ENCODE measurements around the gene HEBP1. TPM values are rescaled to one million over a fixed set of nuclear protein-coding genes. Genes with fewer than 3 reads are reported as not detected.

HEBP1 gene
- total and polyA plus RNA-seq, 4 donors: 27.7 to 70.0 (median 50.3) TPM

DNA sequence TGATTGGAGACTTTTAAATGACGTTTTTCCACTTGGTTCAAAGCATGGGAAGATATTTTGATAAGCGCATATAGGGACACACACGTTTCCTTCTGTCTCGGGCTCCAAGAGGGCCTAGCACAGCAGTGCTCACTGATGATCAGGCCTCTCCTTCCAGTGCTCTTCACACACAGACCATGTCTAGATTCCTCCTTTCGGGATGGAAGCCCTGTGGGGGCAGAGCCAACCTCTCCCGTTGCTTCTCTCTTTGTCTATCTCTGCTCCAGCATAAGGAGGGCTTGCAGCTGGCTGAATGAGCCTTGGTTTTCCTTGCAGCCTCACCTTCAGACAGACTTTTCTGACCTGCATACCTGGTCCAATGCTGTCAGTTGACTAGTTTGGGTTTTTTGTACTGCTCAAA lies 70.4 kb downstream of the HEBP1 start:
- Histone ChIP-seq H3K4me1 (ENCODE audit: control insufficient read depth in 4 of 4, insufficient read depth in 4 of 4, low read length in 3 of 4) (no peaks in the 10 kb centered on the region), H3K27me3 (ENCODE audit: control insufficient read depth in 4 of 4, insufficient read depth in 4 of 4, low read length in 3 of 4) (no peaks in the 10 kb centered on the region)
- WGBS: 93% methylated on average over 6 of the region's 6 CpGs

DNA sequence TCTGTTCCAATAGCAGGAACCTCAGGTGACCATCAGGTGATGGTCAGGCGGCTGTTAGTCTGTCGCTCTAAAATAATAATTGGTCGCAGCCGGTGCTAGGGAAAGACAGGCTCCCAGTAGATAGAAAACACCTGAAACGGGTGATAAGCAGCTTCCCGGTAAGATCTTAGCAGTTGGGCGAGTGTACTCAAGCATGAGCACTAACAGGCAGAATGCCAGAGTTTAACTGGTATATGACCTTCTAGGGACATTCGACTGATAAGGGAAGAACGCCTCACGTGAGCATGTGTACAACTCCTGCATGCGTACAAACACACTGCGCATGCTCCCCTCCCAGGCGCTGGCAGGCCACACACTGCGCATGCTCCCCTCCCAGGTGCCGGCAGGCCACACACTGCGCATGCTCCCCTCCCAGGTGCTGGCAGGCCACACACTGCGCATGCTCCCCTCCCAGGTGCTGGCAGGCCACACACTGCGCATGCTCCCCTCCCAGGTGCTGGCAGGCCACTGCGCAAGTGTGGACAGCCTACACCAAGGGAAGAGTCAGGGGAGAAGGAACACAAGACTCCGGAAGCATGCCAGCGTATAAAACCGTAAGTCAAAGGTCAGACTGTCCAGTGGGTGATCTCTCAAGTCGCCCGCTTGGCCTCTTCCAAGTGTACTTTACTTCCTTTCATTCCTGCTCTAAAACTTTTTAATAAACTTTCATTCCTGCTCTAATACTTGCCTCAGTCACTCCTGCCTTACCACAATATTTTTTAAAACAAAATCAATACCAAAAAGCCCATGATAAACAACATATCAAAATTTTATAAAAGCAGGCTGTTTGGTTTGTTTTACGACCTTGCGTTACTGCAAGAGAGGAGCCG lies 72.6 kb downstream of the HEBP1 start:
- Histone ChIP-seq H3K9ac (ENCODE audit: low read depth in 1 of 2, low read length in 2 of 2) (peak overlapping the region; percentile 2 to 78), H3K4me3 (ENCODE audit: low read depth in 1 of 3, low read length in 3 of 3) (peak overlapping the region; percentile 35 to 49 (median 43)), H3K27me3 (ENCODE audit: control insufficient read depth in 4 of 4, insufficient read depth in 4 of 4, low read length in 3 of 4) (no peaks in the 10 kb centered on the region), H3K27ac (ENCODE audit: low read depth in 1 of 2, low read length in 2 of 2) (peak overlapping the region; percentile 30 to 60), H3K9me3 (ENCODE audit: control insufficient read depth in 4 of 4, low read length in 3 of 4) (no peaks in the 10 kb centered on the region), H3K4me1 (ENCODE audit: control insufficient read depth in 4 of 4, insufficient read depth in 4 of 4, low read length in 3 of 4) (no peaks in the 10 kb centered on the region), H3K36me3 (ENCODE audit: control insufficient read depth in 4 of 4, insufficient read depth in 3 of 4, low read depth in 1 of 4, low read length in 3 of 4) (no peaks in the 10 kb centered on the region)
- WGBS: 27% methylated on average over 27 of the region's 27 CpGs
- peak; percentile 86 for DNase-seq (ENCODE audit: low spot score)
- TF ChIP-seq HNF4A (conservative IDR thresholded peaks at IDR 0.05) (peak; percentile 52 to 57), SP1 (IDR thresholded peaks at IDR 0.05) (peak; percentile 23), YY1 (IDR thresholded peaks at IDR 0.05) (peak; percentile 44), RXRA (IDR thresholded peaks at IDR 0.05) (peak; percentile 35 to 44), JUND (IDR thresholded peaks at IDR 0.05) (no peak), FOXA2 (IDR thresholded peaks at IDR 0.05) (peak; percentile 45)
- TF ChIP-seq, protein P1, sequence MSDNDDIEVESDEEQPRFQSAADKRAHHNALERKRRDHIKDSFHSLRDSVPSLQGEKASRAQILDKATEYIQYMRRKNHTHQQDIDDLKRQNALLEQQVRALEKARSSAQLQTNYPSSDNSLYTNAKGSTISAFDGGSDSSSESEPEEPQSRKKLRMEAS (IDR thresholded peaks at IDR 0.05): peak; percentile 72
- TF ChIP-seq, protein P2, sequence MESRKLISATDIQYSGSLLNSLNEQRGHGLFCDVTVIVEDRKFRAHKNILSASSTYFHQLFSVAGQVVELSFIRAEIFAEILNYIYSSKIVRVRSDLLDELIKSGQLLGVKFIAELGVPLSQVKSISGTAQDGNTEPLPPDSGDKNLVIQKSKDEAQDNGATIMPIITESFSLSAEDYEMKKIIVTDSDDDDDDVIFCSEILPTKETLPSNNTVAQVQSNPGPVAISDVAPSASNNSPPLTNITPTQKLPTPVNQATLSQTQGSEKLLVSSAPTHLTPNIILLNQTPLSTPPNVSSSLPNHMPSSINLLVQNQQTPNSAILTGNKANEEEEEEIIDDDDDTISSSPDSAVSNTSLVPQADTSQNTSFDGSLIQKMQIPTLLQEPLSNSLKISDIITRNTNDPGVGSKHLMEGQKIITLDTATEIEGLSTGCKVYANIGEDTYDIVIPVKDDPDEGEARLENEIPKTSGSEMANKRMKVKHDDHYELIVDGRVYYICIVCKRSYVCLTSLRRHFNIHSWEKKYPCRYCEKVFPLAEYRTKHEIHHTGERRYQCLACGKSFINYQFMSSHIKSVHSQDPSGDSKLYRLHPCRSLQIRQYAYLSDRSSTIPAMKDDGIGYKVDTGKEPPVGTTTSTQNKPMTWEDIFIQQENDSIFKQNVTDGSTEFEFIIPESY (IDR thresholded peaks at IDR 0.05): peak; percentile 89

More for the DNA sequence above, 70.4 kb downstream of the HEBP1 start:
- Histone ChIP-seq H3K36me3 (ENCODE audit: control insufficient read depth in 4 of 4, insufficient read depth in 3 of 4, low read depth in 1 of 4, low read length in 3 of 4) (no peaks in the 10 kb centered on the region), H3K27ac (ENCODE audit: low read depth in 1 of 2, low read length in 2 of 2) (no peak overlapping the region), H3K9ac (ENCODE audit: low read depth in 1 of 2, low read length in 2 of 2) (no peak overlapping the region), H3K4me3 (ENCODE audit: low read depth in 1 of 3, low read length in 3 of 3) (no peak overlapping the region), H3K9me3 (ENCODE audit: control insufficient read depth in 4 of 4, low read length in 3 of 4) (no peaks in the 10 kb centered on the region)
- no peak for DNase-seq (ENCODE audit: low spot score)
- TF ChIP-seq, protein P3, sequence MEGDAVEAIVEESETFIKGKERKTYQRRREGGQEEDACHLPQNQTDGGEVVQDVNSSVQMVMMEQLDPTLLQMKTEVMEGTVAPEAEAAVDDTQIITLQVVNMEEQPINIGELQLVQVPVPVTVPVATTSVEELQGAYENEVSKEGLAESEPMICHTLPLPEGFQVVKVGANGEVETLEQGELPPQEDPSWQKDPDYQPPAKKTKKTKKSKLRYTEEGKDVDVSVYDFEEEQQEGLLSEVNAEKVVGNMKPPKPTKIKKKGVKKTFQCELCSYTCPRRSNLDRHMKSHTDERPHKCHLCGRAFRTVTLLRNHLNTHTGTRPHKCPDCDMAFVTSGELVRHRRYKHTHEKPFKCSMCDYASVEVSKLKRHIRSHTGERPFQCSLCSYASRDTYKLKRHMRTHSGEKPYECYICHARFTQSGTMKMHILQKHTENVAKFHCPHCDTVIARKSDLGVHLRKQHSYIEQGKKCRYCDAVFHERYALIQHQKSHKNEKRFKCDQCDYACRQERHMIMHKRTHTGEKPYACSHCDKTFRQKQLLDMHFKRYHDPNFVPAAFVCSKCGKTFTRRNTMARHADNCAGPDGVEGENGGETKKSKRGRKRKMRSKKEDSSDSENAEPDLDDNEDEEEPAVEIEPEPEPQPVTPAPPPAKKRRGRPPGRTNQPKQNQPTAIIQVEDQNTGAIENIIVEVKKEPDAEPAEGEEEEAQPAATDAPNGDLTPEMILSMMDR (IDR thresholded peaks at IDR 0.05; ENCODE audit: low read depth, low read length, missing input control): no peak
- TF ChIP-seq, protein P2 (IDR thresholded peaks at IDR 0.05): no peak
- no peak for TF ChIP-seq JUND (IDR thresholded peaks at IDR 0.05)
- TF ChIP-seq GABPA (IDR thresholded peaks at IDR 0.05 in 1 of 2, conservative IDR thresholded peaks at IDR 0.05 in 1 of 2): no peak
- no peak for TF ChIP-seq YY1 (IDR thresholded peaks at IDR 0.05)
- TF ChIP-seq, protein P4, sequence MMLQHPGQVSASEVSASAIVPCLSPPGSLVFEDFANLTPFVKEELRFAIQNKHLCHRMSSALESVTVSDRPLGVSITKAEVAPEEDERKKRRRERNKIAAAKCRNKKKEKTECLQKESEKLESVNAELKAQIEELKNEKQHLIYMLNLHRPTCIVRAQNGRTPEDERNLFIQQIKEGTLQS (IDR thresholded peaks at IDR 0.05): no peak
- no peak for TF ChIP-seq RXRA (IDR thresholded peaks at IDR 0.05)
- no peak for TF ChIP-seq FOXA2 (IDR thresholded peaks at IDR 0.05)
- TF ChIP-seq NR2F2 (IDR thresholded peaks at IDR 0.05): no peak
- TF ChIP-seq, protein P5, sequence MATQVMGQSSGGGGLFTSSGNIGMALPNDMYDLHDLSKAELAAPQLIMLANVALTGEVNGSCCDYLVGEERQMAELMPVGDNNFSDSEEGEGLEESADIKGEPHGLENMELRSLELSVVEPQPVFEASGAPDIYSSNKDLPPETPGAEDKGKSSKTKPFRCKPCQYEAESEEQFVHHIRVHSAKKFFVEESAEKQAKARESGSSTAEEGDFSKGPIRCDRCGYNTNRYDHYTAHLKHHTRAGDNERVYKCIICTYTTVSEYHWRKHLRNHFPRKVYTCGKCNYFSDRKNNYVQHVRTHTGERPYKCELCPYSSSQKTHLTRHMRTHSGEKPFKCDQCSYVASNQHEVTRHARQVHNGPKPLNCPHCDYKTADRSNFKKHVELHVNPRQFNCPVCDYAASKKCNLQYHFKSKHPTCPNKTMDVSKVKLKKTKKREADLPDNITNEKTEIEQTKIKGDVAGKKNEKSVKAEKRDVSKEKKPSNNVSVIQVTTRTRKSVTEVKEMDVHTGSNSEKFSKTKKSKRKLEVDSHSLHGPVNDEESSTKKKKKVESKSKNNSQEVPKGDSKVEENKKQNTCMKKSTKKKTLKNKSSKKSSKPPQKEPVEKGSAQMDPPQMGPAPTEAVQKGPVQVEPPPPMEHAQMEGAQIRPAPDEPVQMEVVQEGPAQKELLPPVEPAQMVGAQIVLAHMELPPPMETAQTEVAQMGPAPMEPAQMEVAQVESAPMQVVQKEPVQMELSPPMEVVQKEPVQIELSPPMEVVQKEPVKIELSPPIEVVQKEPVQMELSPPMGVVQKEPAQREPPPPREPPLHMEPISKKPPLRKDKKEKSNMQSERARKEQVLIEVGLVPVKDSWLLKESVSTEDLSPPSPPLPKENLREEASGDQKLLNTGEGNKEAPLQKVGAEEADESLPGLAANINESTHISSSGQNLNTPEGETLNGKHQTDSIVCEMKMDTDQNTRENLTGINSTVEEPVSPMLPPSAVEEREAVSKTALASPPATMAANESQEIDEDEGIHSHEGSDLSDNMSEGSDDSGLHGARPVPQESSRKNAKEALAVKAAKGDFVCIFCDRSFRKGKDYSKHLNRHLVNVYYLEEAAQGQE (IDR thresholded peaks at IDR 0.05): no peak
- TF ChIP-seq HNF4A (conservative IDR thresholded peaks at IDR 0.05): no peak
